HCEC 1CT (cell line): Measurements from ENCODE around the gene GATAD2B.
A peak's percentile ranks its signal among the peaks of the same experiment; 100 is the strongest.

Experiments
- DNase-seq: peaks from one replicate; pipeline ENCODE4 v3.0.0-alpha.2; 2017

Gene GATAD2B

DNA sequence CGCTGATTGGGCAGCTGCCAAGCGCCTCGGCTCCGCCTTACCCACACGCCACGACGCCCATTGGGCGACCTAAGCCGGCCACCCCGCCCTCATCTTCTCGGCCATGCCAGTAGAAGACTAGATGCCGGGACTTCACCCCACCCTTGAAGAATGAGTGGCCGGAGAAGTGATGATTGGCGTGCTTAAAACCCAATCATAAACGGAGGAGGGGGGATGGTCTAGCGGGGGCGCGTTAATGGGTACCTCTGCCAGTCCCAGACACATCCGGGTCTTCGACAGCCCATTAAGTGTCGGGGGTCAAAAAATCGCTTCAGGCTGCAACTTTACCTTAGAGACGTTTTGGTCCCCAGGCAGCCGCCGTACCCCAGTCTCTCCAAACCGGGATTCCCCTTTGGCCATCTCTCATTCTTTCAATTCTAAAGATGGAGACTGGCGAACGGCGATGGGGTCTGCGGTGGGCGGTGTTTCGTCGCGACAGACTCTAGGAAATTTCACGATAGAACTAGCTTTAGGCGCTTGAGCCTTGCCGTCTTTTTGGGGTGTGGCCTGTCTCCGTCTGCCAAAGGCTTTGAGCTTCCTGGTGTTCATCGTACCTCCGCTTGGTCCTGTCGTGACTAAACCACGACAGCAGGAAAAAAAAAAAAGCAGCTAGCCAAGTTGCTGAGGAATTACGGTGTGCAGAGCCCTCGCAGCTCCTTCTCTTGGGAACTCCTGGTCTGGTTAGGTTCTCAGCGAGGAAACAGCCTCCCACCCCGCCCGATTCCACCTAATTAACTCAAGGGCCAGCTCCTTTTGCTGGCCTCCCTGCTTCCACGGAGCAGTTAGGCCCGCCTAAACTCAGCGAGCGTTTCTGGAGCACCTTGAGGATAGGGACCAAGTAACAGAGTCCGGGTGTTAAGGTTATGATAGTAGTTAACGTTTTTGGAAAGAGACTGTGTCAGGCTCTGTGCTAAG lies at the start of gene GATAD2B:
GATAD2B (minus strand) TSS at position 1 of the 954 bp plus-strand sequence. CDS start 94,625 bp downstream, outside the sequence.
- DNase-seq, result peak; percentile 100

- DNase-seq, result no peak
Measured at GRCh38 chr1:153970346-153970745, 47.6 kb upstream of the GATAD2B start.

- no peak for DNase-seq
Measured at GRCh38 chr1:153968972-153969371, 46.2 kb upstream of the GATAD2B start.

- no peak for DNase-seq
Measured at GRCh38 chr1:153968408-153968807, 45.6 kb upstream of the GATAD2B start.

DNA sequence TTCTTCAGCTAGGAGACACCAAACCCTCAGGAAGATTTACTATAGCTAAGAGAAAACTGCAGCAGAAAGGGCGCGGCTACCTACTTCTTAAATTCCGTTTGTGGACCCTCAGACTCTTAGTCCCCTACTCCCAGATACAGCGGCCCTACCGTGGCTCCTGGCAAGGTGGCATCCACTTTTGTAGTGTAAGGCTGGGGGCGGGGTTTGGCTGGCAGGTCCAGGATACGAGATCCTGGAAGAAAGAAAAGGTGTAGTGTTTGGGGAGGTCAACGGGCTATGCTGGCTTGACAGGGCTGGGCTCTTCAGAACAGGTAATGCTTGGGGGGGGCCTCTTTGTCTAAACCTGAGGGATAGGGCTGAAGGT lies 45.2 kb upstream of the GATAD2B start:
- DNase-seq, result no peak

DNA sequence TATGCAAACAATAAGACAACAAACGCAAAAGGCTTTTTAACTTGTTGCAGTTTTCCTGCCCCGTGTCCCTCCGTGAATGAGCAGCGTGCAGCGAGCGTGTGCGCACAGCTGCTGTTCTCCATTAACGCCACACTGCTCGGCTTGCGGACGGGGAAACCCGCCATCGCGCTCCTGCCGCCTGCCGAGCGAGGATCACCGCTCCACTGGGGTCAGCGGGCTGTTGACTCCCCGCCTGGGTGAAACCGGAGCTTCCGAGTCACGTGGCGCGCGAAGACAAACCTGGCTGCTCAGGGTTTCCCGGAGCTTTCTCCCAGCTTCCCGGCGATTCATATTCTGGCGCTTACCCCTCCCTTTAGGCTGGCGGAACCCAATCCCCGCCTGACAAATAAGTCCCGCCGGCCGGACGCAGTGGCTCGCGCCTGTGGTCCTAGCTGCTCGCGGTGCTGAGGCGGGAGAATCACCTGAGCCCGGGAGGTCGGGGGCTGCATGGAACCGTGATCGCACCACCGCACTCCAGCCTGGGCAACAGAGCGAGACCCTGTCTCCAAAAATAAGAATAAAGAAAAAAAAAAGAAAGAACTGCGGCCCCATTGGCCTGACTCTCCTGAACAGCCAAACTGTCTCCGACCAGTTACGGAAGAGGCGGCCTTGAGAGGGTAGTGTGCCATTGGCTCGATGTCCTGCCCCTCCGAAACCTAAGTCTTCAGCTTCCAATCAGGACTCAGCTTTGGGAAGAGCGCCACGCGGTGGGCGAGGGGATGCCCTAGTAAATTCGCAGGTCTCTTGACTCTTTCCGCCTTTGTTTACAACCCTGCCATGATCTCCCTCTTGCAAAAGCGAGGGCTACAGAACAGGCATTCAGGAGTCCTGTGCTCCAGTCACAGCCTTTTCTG lies 44.6 kb upstream of the GATAD2B start, which contains the start of gene CREB3L4:
CREB3L4 (plus strand) TSS at position 796 of the 893 bp plus-strand sequence. CDS start 624 bp downstream, outside the sequence.
- DNase-seq, result peak; percentile 97

DNA sequence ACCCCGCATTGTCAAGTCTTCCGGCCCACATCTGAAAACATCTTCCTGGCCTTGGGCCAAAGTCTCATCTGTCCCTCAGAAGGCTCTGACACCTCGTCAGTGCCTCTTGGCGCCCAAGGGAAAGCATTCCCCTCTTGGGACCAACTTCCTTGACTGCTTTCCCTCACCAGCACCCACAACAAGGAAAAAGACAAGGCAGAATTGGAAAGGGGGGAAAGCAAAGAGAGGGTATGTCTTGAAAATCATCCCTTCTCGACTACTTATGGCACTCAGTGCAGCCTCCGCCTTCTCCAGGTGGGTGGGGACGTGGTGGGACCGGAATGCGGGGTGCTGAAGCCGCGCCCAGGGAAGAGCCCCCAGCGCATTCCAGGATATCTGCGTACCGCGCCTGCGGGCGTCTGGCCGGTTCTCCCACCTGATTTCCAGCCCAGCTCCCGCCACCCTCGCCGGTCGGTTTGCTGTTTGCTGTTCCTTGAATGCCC lies 41.1 kb upstream of the GATAD2B start:
- no peak for DNase-seq

DNA sequence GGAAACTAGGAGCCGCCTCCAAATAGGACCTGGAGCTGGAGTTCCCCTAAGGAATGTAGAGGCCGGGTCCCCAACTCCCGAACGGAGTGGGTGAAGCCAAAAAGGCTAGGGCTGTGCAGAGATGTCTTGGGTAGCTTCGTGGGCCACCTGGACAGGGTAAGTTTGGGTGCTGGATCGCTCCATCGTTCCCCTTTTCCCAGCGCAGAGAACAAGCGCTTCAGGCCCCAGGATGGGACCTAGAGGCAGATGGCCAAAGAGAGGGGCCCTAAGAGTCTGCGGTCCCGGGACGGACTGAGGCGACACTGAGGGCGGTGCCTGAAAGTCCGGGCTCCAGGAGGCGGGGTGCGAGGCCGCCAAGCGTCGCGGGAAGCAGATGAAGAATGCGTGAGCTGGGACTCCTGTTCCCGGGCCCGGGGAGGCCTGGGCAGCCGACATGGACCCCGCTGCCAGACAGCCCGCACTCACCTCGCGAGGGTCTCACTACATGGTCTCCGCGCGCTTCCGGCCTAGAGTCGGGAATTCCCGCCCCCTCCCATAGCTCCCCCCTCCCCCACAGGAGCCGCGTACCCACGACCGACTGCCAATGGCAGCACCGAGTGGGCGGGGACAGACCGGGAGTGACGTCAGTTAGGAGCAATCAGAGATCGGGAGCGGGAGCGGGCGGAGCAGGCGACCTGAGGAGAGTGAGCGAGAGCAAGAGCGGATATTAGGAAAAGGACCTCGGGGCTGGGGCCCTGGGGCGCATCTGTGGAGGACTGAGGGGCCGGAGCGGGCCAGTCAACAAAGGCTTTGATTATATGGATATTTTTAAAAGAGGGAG lies 40.5 kb upstream of the GATAD2B start, which contains the start of gene SLC39A1:
SLC39A1 (minus strand) TSS at position 508 of the 820 bp plus-strand sequence. CDS start 822 bp downstream, outside the sequence.
- DNase-seq, result peak; percentile 95

GRCh38 chr1:153962088-153963029 lies 39.6 kb upstream of the GATAD2B start:
- DNase-seq, result peak; percentile 72

GRCh38 chr1:153961421-153961820 lies 38.6 kb upstream of the GATAD2B start:
- DNase-seq, result no peak

DNA sequence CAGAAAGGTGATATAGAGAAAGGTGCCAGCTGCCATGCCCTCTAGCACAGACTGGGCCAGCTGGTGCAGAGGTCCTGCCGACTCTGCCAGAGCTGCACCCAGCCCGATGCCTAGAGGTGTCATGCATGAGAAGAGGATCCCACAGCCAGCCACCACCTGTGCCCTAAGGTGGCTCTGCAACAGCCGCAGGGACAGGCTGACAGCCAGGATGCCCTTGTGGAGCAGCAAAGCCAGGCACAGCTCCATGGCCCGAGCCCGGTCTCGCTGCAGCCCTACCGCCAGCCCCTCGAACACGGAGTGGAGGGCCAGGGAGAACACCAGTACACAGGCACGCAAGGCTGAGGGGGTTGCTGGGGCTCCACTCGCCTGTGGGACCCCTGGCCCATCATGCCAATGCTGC lies 37.4 kb upstream of the GATAD2B start:
- DNase-seq, result no peak

- DNase-seq, result no peak
Measured at GRCh38 chr1:153959454-153959853, 36.7 kb upstream of the GATAD2B start.

DNA sequence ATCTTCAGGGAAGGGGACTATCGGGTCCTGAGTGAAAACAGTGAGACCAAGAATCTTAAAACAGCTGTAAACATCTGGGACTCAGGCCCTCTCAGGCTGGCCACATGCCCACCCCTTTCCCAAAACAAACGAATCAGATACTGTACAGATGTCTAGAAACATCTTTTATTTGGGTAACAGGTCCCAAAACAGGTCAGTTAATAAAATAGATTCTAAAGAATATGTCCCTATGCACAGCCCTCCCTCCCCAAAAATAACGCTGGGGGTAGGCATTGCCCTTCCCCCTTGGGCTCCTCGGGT lies 36.1 kb upstream of the GATAD2B start:
- DNase-seq, result peak; percentile 30

DNA sequence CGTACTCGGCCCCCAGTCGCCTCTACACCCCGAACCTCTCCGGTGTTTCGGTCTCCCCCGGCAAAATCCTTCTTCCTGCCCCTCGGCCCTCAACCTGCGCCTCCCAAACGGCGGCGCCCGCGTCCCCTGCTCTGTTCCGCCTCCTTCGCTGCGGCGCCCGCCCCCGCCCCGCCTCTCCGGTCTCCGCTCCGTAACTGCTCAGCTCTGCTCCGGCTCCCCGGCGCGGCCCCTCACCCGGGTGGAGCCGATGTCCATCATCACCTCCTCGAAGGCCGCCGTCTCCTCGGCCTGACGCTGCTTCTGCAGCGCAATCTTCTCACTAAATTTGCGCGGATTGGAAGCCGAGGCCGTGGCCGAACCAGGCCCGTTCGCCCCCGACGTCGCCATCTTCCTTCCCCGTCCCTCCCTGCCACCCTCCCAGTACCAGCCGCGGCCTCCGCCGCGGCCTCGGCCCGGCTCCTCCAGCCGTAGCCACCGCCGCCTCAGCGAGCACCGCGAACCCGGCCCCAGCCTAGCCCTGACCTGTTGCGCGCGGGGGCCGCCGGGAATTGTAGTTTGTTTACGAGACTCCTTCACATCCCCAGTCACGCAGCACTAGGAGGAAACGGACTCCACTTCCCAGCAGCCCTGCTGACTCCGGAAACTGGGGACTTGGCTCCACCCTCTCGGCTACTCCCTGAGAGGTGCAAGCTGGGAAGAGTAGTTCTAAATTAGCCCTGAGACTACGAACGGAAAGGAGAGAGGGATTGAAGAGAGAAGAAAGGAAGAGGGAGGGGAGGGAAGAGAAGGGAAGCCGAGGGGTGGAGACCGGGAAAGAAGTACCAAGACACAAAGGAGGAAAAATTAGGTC lies 35.6 kb upstream of the GATAD2B start, which contains the start of gene CRTC2:
CRTC2 (minus strand) TSS at position 502 of the 850 bp plus-strand sequence; CDS start at position 387, 115 bp downstream.
- DNase-seq, result peak; percentile 99

DNA sequence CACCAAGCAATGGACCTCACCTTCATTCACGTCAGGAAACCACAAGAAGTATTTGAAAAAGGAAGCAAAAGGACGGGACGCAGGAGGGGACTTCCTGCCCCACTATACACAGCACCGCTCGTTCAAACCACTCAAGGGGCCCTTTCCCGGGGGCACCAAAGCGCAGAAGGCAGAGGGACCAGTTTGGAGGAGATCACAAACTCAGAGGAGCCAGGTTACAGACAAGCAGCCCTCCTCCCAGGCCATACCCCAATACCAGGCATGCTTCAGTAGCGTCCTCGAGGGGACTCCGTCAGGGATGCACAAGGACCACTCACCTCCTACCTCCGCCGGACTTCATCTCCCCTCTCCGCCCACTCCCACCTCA lies 35.0 kb upstream of the GATAD2B start:
- no peak for DNase-seq

DNA sequence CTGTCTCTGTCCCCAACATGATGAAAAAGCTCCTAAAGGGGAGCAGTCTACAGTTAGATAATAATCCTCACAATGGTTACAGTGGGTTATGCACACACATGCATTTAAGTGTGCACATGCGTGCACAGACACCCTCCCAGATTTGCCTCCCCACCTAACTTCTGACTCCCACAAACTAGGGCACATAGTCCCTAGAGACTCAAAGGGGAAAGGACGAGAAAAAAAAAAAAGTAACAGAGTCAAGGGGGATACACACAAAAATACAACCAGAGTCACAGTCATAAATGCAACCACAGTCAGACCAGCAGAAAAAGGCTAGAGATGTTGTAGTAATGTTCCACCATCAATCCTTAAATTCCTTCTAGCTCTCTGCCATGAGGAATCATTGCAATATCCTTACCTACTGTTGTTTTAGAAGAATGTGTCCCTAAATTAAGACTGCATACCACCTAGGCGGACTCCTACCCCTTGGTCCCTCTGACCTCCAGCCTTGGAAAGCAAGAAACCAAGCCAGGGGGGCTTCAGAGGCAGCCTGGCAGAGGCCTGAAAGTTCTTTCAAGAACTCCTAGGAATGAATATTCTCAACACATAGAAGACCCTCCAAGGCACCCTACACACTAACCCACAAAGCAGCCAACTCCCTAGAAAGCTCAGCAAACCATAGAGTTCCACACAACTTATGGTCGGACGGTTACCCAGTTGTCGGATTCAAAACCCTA lies 34.4 kb upstream of the GATAD2B start:
- no peak for DNase-seq

DNA sequence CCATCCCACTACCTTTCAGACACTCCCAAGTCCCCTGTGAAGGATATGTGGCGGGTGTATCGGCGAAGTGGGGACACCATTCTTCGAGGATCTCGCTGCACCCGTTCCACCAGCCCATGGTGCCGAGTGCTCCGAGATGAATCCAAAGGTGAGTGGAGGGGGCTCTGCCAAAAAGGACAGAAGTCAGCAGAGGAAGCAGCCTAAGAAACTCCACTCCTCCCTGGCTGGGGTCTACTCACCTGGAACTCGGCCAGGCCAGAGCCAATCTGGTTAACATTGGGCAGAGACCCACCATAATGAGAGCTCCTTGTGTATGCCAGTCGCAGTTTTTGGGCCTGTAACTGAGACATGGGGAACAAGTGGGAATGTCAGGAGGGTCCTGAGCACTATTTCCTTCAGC lies 32.1 kb upstream of the GATAD2B start:
- no peak for DNase-seq

- no peak for DNase-seq
Measured at GRCh38 chr1:153953859-153954365, 31.1 kb upstream of the GATAD2B start.

- DNase-seq, result no peak
Measured at GRCh38 chr1:153951801-153952200, 29.0 kb upstream of the GATAD2B start.
